ENCODE results near the gene CRADD.

GRCh38 chr12:93671044-93671443 lies 6.1 kb upstream of the CRADD start:
- TF ChIP-seq CTCF (IDR thresholded peaks at IDR 0.05; ENCODE audit: insufficient read depth, low read length), result no peak
- TF ChIP-seq REST (IDR thresholded peaks at IDR 0.05; ENCODE audit: insufficient replicate concordance, low read depth), result no peak
